ENCODE data around the gene PRR3.

PRR3 gene

GRCh38 chr6:30571762-30572082 is 14.6 kb downstream of the PRR3 start:
- no peak for DNase-seq

- no peak for DNase-seq
Observed at GRCh38 chr6:30572148-30572547, 15.1 kb downstream of the PRR3 start.

- DNase-seq, result no peak
Observed at GRCh38 chr6:30573113-30573512, 16.0 kb downstream of the PRR3 start.

GRCh38 chr6:30578051-30578450 is 21.0 kb downstream of the PRR3 start:
- no peak for DNase-seq

GRCh38 chr6:30583921-30584320 is 26.8 kb downstream of the PRR3 start:
- no peak for DNase-seq

- no peak for DNase-seq
Observed at GRCh38 chr6:30589754-30590358, 32.8 kb downstream of the PRR3 start.

GRCh38 chr6:30590509-30590908 is 33.4 kb downstream of the PRR3 start:
- DNase-seq, result no peak

- no peak for DNase-seq
Observed at GRCh38 chr6:30591008-30591407, 33.9 kb downstream of the PRR3 start.

- DNase-seq, result no peak
Observed at GRCh38 chr6:30592287-30592686, 35.2 kb downstream of the PRR3 start.

GRCh38 chr6:30597315-30598144 is 40.4 kb downstream of the PRR3 start:
- peak in 7 of 14 donors; percentile 6 to 35 (median 14) for DNase-seq

GRCh38 chr6:30598912-30599624 is 42.0 kb downstream of the PRR3 start:
- no peak for DNase-seq

- DNase-seq, result no peak
Observed at GRCh38 chr6:30599625-30600324, 42.7 kb downstream of the PRR3 start.

- DNase-seq, result no peak
Observed at GRCh38 chr6:30600451-30600961, 43.4 kb downstream of the PRR3 start.

GRCh38 chr6:30601436-30601814 is 44.3 kb downstream of the PRR3 start:
- DNase-seq, result no peak

- no peak for DNase-seq
Observed at GRCh38 chr6:30601815-30602641, 44.9 kb downstream of the PRR3 start.

- DNase-seq, result no peak
Observed at GRCh38 chr6:30603961-30604360, 46.9 kb downstream of the PRR3 start.

GRCh38 chr6:30610065-30610464 is 53.0 kb downstream of the PRR3 start:
- no peak for DNase-seq

- DNase-seq, result no peak
Observed at GRCh38 chr6:30611150-30611855, 54.2 kb downstream of the PRR3 start.

- DNase-seq, result no peak
Observed at GRCh38 chr6:30611856-30612194, 54.7 kb downstream of the PRR3 start.

GRCh38 chr6:30612213-30612612 is 55.1 kb downstream of the PRR3 start:
- peak in 1 of 14 donors; percentile 8 for DNase-seq

- DNase-seq, result no peak
Observed at GRCh38 chr6:30612687-30613248, 55.7 kb downstream of the PRR3 start.
